GM23338 (cell line): ENCODE measurements around the gene CREB3L2. TPM values are rescaled to one million over a fixed set of nuclear protein-coding genes. Genes with fewer than 3 reads are reported as not detected.

ENCODE experiments used
- ATAC-seq: fragments of 200-7000 bp; cut with Tn5 transposase; 3 replicates; pipeline ENCODE4 v1.9.1; 2020
- DNase-seq: peaks from one replicate; pipeline ENCODE4 v3.0.0-alpha.2; 2015; ENCODE audit warnings: low spot score
- H2AFZ ChIP-seq: fragments of 200-600 bp; sonication (generic); 2 replicates; pipeline ENCODE4 v1.8.0; 2016; ENCODE audit warnings: antibody characterized with exemption, mild to moderate bottlenecking, moderate library complexity
- H3F3A ChIP-seq: fragments of 200-600 bp; sonication (generic); replicated peaks from 2 replicates; pipeline ENCODE4 v1.8.0; 2017; ENCODE audit warnings: antibody characterized with exemption, mixed run types, low read depth
- H3K27ac ChIP-seq: fragments of 200-600 bp; sonication (generic); 2 replicates; pipeline ENCODE4 v1.6.1; 2016; ENCODE audit warnings: low read depth
- H3K27me3 ChIP-seq: fragments of 200-600 bp; sonication (generic); 2 replicates; pipeline ENCODE4 v1.8.0; 2016; ENCODE audit warnings: mild to moderate bottlenecking, mixed run types, moderate library complexity; ENCODE audit not compliant: insufficient read depth
- H3K36me3 ChIP-seq: fragments of 200-600 bp; sonication (generic); 2 replicates; pipeline ENCODE4 v1.8.0; 2016; ENCODE audit warnings: mild to moderate bottlenecking; ENCODE audit not compliant: insufficient read depth
- H3K4me1 ChIP-seq: fragments of 200-600 bp; sonication (generic); 2 replicates; pipeline ENCODE4 v1.8.0; 2016; ENCODE audit warnings: mild to moderate bottlenecking, moderate library complexity; ENCODE audit not compliant: insufficient read depth
- H3K4me2 ChIP-seq: fragments of 200-600 bp; sonication (generic); 2 replicates; pipeline ENCODE4 v1.7.1; 2017; ENCODE audit warnings: mixed run types
- H3K4me3 ChIP-seq: fragments of 200-600 bp; sonication (generic); 2 replicates; pipeline ENCODE4 v1.6.1; 2016; ENCODE audit warnings: mixed run types
- H3K79me2 ChIP-seq: fragments of 200-600 bp; sonication (generic); replicated peaks from 2 replicates; pipeline ENCODE4 v1.8.0; 2017; ENCODE audit warnings: mild to moderate bottlenecking; ENCODE audit not compliant: insufficient read depth
- H3K9me2 ChIP-seq: fragments of 200-600 bp; sonication (generic); 2 replicates; pipeline ENCODE4 v1.8.0; 2017; ENCODE audit not compliant: insufficient read depth
- H4K20me1 ChIP-seq: fragments of 200-600 bp; sonication (generic); replicated peaks from 2 replicates; pipeline ENCODE4 v1.8.0; 2017; ENCODE audit warnings: mild to moderate bottlenecking; ENCODE audit not compliant: insufficient read depth
- H3K27ac Mint-ChIP-seq: 2 replicates; pipeline ENCODE4 v1.8.0; 2020; ENCODE audit warnings: inconsistent platforms, mild to moderate bottlenecking, moderate library complexity, mixed read lengths
- H3K27me3 Mint-ChIP-seq: 3 replicates; pipeline ENCODE4 v1.8.0; 2022; ENCODE audit warnings: low read depth, mild to moderate bottlenecking, moderate library complexity, mixed read lengths, inconsistent platforms; ENCODE audit not compliant: insufficient read depth, poor library complexity
- H3K36me3 Mint-ChIP-seq: 3 replicates; pipeline ENCODE4 v1.8.0; 2021; ENCODE audit warnings: low read depth, mild to moderate bottlenecking, inconsistent platforms, moderate library complexity, mixed read lengths
- H3K4me1 Mint-ChIP-seq: 3 replicates; pipeline ENCODE4 v1.8.0; 2020; ENCODE audit warnings: mild to moderate bottlenecking, inconsistent platforms, mixed read lengths
- H3K4me3 Mint-ChIP-seq: 3 replicates; pipeline ENCODE4 v1.8.0; 2021; ENCODE audit warnings: moderate library complexity, mild to moderate bottlenecking, inconsistent platforms, mixed read lengths
- H3K9me3 Mint-ChIP-seq: 3 replicates; pipeline ENCODE4 v1.8.0; 2020; ENCODE audit warnings: moderate library complexity, mild to moderate bottlenecking, inconsistent platforms, mixed read lengths
- CREB1 ChIP-seq: fragments of 250-450 bp; sonication (Bioruptor Pico); IDR thresholded peaks from 2 replicates; pipeline ENCODE4 v1.5.0; 2020; ENCODE audit warnings: low read depth, mild to moderate bottlenecking, moderate library complexity
- EZH2 ChIP-seq: fragments of 200-600 bp; sonication (generic); IDR thresholded peaks from one replicate; pipeline ENCODE4 v1.8.0; 2017; ENCODE audit warnings: antibody characterized with exemption, mild to moderate bottlenecking, low read depth; ENCODE audit not compliant: unreplicated experiment
- EZH2phosphoT487 ChIP-seq: fragments of 200-600 bp; sonication (generic); IDR thresholded peaks from one replicate; pipeline ENCODE4 v1.8.1; 2018; ENCODE audit warnings: antibody characterized with exemption; ENCODE audit not compliant: unreplicated experiment
- JUNB ChIP-seq: IDR thresholded peaks from one replicate; pipeline ENCODE4 v1.6.1; 2016; ENCODE audit warnings: antibody characterized with exemption; ENCODE audit not compliant: unreplicated experiment
- NANOG ChIP-seq: IDR thresholded peaks from 2 replicates; pipeline ENCODE4 v1.6.1; 2016; ENCODE audit warnings: antibody characterized with exemption, borderline replicate concordance
- POLR2AphosphoS5 ChIP-seq: IDR thresholded peaks from 2 replicates; pipeline ENCODE4 v1.6.1; 2016; ENCODE audit warnings: antibody characterized with exemption, low read depth
- STAT1 ChIP-seq: IDR thresholded peaks from one replicate; pipeline ENCODE4 v1.6.1; 2016; ENCODE audit warnings: antibody characterized with exemption; ENCODE audit not compliant: unreplicated experiment
- ZNF114 ChIP-seq: fragments of 250-450 bp; sonication (Bioruptor Pico); IDR thresholded peaks from 2 replicates; pipeline ENCODE4 v1.5.0; 2020; ENCODE audit warnings: mild to moderate bottlenecking, moderate library complexity
- ZNF331 ChIP-seq: fragments of 250-450 bp; sonication (Bioruptor Pico); IDR thresholded peaks from 2 replicates; pipeline ENCODE4 v1.5.0; 2020; ENCODE audit warnings: low read depth, mild to moderate bottlenecking, moderate library complexity
- polyA plus RNA-seq: library from polyadenylated mRNA; unstranded; fragments of >200 nt; fragmentation: Nextera tagmentation; extraction: Ambion mirVana; gene quantifications from 2 replicates; pipeline ENCODE4 v1.2.1, GENCODE V29; 2016
- total RNA-seq: library from RNA; depleted of rRNA; stranded (reverse); fragments of >200 nt; shearing (Covaris generic); gene quantifications from 2 replicates; pipeline ENCODE4 v1.2.3, GENCODE V29; 2014
- TF ChIP-seq, protein P1 (sequence below): fragments of 250-450 bp; sonication (Bioruptor Pico); IDR thresholded peaks from 2 replicates; pipeline ENCODE4 v1.5.0; 2020; ENCODE audit warnings: mild to moderate bottlenecking, moderate library complexity
- TF ChIP-seq, protein P2 (sequence below): IDR thresholded peaks from 2 replicates; pipeline ENCODE4 v1.6.1; 2016; ENCODE audit warnings: antibody characterized with exemption
- TF ChIP-seq, protein P3 (sequence below): IDR thresholded peaks from one replicate; pipeline ENCODE4 v1.6.1; 2018; ENCODE audit warnings: antibody characterized with exemption; ENCODE audit not compliant: unreplicated experiment
- TF ChIP-seq, protein P4 (sequence below), 2 experiments: fragments of 200-600 bp in 1 of 2; sonication (generic) in 1 of 2; conservative IDR thresholded peaks; 2 replicates each; pipeline versions ENCODE4 v1.5.1 to v1.6.1; 2016 to 2017; ENCODE audit warnings: antibody characterized with exemption in 2 of 2, low read depth in 2 of 2, mild to moderate bottlenecking in 2 of 2, moderate library complexity in 1 of 2

CREB3L2 gene
- total and polyA plus RNA-seq, 2 experiments from 2014 or later = 14.5 to 27.1 TPM

DNA sequence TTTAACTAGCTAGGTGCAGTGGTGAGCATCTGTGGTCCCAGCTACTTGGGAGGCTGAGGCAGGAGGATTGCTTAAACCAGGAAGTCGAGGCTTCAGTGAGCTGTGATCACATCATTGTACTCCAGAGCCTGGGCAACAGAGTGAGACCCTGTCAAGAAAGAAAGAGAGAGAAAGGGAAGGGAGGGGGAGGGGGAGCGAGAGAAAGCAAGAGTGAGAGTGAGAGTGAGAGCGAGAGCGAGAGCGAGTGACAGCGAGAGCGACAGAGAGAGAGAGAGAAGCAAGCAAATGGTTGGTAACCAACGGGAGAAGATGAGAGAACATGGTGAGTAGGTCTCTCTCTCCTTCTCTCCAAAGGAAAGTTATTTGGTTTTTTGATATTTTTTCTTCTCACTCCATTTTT lies 85.3 kb downstream of the CREB3L2 start:
- TF ChIP-seq, protein P1, sequence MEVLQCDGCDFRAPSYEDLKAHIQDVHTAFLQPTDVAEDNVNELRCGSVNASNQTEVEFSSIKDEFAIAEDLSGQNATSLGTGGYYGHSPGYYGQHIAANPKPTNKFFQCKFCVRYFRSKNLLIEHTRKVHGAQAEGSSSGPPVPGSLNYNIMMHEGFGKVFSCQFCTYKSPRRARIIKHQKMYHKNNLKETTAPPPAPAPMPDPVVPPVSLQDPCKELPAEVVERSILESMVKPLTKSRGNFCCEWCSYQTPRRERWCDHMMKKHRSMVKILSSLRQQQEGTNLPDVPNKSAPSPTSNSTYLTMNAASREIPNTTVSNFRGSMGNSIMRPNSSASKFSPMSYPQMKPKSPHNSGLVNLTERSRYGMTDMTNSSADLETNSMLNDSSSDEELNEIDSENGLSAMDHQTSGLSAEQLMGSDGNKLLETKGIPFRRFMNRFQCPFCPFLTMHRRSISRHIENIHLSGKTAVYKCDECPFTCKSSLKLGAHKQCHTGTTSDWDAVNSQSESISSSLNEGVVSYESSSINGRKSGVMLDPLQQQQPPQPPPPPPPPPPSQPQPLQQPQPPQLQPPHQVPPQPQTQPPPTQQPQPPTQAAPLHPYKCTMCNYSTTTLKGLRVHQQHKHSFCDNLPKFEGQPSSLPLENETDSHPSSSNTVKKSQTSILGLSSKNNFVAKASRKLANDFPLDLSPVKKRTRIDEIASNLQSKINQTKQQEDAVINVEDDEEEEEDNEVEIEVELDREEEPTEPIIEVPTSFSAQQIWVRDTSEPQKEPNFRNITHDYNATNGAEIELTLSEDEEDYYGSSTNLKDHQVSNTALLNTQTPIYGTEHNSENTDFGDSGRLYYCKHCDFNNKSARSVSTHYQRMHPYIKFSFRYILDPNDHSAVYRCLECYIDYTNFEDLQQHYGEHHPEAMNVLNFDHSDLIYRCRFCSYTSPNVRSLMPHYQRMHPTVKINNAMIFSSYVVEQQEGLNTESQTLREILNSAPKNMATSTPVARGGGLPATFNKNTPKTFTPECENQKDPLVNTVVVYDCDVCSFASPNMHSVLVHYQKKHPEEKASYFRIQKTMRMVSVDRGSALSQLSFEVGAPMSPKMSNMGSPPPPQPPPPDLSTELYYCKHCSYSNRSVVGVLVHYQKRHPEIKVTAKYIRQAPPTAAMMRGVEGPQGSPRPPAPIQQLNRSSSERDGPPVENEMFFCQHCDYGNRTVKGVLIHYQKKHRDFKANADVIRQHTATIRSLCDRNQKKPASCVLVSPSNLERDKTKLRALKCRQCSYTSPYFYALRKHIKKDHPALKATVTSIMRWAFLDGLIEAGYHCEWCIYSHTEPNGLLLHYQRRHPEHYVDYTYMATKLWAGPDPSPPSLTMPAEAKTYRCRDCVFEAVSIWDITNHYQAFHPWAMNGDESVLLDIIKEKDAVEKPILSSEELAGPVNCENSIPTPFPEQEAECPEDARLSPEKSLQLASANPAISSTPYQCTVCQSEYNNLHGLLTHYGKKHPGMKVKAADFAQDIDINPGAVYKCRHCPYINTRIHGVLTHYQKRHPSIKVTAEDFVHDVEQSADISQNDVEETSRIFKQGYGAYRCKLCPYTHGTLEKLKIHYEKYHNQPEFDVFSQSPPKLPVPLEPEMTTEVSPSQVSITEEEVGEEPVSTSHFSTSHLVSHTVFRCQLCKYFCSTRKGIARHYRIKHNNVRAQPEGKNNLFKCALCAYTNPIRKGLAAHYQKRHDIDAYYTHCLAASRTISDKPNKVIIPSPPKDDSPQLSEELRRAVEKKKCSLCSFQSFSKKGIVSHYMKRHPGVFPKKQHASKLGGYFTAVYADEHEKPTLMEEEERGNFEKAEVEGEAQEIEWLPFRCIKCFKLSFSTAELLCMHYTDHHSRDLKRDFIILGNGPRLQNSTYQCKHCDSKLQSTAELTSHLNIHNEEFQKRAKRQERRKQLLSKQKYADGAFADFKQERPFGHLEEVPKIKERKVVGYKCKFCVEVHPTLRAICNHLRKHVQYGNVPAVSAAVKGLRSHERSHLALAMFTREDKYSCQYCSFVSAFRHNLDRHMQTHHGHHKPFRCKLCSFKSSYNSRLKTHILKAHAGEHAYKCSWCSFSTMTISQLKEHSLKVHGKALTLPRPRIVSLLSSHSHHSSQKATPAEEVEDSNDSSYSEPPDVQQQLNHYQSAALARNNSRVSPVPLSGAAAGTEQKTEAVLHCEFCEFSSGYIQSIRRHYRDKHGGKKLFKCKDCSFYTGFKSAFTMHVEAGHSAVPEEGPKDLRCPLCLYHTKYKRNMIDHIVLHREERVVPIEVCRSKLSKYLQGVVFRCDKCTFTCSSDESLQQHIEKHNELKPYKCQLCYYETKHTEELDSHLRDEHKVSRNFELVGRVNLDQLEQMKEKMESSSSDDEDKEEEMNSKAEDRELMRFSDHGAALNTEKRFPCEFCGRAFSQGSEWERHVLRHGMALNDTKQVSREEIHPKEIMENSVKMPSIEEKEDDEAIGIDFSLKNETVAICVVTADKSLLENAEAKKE (CRISPR knock-in tag) = no peak
- TF ChIP-seq CREB1 (CRISPR knock-in tag) = no peak
- TF ChIP-seq JUNB = no peak
- TF ChIP-seq EZH2 = no peak
- no peak for TF ChIP-seq NANOG
- TF ChIP-seq POLR2AphosphoS5 = no peak
- TF ChIP-seq, protein P2, sequence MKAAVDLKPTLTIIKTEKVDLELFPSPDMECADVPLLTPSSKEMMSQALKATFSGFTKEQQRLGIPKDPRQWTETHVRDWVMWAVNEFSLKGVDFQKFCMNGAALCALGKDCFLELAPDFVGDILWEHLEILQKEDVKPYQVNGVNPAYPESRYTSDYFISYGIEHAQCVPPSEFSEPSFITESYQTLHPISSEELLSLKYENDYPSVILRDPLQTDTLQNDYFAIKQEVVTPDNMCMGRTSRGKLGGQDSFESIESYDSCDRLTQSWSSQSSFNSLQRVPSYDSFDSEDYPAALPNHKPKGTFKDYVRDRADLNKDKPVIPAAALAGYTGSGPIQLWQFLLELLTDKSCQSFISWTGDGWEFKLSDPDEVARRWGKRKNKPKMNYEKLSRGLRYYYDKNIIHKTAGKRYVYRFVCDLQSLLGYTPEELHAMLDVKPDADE = no peak
- TF ChIP-seq ZNF114 (CRISPR knock-in tag) = no peak
- TF ChIP-seq STAT1 = no peak
- no peak for TF ChIP-seq EZH2phosphoT487
- TF ChIP-seq ZNF331 (CRISPR knock-in tag) = no peak
- TF ChIP-seq, protein P3, sequence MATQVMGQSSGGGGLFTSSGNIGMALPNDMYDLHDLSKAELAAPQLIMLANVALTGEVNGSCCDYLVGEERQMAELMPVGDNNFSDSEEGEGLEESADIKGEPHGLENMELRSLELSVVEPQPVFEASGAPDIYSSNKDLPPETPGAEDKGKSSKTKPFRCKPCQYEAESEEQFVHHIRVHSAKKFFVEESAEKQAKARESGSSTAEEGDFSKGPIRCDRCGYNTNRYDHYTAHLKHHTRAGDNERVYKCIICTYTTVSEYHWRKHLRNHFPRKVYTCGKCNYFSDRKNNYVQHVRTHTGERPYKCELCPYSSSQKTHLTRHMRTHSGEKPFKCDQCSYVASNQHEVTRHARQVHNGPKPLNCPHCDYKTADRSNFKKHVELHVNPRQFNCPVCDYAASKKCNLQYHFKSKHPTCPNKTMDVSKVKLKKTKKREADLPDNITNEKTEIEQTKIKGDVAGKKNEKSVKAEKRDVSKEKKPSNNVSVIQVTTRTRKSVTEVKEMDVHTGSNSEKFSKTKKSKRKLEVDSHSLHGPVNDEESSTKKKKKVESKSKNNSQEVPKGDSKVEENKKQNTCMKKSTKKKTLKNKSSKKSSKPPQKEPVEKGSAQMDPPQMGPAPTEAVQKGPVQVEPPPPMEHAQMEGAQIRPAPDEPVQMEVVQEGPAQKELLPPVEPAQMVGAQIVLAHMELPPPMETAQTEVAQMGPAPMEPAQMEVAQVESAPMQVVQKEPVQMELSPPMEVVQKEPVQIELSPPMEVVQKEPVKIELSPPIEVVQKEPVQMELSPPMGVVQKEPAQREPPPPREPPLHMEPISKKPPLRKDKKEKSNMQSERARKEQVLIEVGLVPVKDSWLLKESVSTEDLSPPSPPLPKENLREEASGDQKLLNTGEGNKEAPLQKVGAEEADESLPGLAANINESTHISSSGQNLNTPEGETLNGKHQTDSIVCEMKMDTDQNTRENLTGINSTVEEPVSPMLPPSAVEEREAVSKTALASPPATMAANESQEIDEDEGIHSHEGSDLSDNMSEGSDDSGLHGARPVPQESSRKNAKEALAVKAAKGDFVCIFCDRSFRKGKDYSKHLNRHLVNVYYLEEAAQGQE = no peak
- TF ChIP-seq, protein P4, sequence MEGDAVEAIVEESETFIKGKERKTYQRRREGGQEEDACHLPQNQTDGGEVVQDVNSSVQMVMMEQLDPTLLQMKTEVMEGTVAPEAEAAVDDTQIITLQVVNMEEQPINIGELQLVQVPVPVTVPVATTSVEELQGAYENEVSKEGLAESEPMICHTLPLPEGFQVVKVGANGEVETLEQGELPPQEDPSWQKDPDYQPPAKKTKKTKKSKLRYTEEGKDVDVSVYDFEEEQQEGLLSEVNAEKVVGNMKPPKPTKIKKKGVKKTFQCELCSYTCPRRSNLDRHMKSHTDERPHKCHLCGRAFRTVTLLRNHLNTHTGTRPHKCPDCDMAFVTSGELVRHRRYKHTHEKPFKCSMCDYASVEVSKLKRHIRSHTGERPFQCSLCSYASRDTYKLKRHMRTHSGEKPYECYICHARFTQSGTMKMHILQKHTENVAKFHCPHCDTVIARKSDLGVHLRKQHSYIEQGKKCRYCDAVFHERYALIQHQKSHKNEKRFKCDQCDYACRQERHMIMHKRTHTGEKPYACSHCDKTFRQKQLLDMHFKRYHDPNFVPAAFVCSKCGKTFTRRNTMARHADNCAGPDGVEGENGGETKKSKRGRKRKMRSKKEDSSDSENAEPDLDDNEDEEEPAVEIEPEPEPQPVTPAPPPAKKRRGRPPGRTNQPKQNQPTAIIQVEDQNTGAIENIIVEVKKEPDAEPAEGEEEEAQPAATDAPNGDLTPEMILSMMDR (conservative IDR thresholded peaks at IDR 0.05; ENCODE audit: low read depth in 2 of 2) = no peak
- H3K27ac ChIP-seq = peak overlapping the region; percentile 87
- Mint-ChIP-seq H3K9me3 (peaks cover 11% of the 10 kb centered on the region; the same call in 2 of the 3 replicates), H3K27me3 (peaks cover 2% of the 10 kb centered on the region), H3K4me1 (peaks cover 24% of the 10 kb centered on the region), H3K4me3 (no peak overlapping the region), H3K36me3 (peaks cover 57% of the 10 kb centered on the region), H3K27ac (no peak overlapping the region)
- peaks cover 42% of the 10 kb centered on the region for H3K79me2 ChIP-seq
- ATAC-seq (no peak), DNase-seq (no peak)
- H3K27me3 ChIP-seq = no peaks in the 10 kb centered on the region
- H3K9me2 ChIP-seq = peaks cover 4% of the 10 kb centered on the region; the same call in 1 of the 2 replicates
- H4K20me1 ChIP-seq = no peaks in the 10 kb centered on the region
- peaks cover 29% of the 10 kb centered on the region for H3K4me1 ChIP-seq
- H3K4me2 ChIP-seq = no peak overlapping the region
- H2AFZ ChIP-seq = no peak overlapping the region
- peaks cover 19% of the 10 kb centered on the region for H3K36me3 ChIP-seq
- H3K4me3 ChIP-seq = no peak overlapping the region
- peaks cover 7% of the 10 kb centered on the region; the same call in 1 of the 2 replicates for H3F3A ChIP-seq
